IMR-90 (cell line): ENCODE measurements around the gene TENM4. TPM values are rescaled to one million over a fixed set of nuclear protein-coding genes. Genes with fewer than 3 reads are reported as not detected.

Source experiments
- ATAC-seq: fragments of 200-7000 bp; cut with Tn5 transposase; 2 replicates; pipeline ENCODE4 v1.9.1; 2020; ENCODE audit warnings: low read depth, mild to moderate bottlenecking, moderate library complexity
- BruUV-seq: library from RNA; stranded (reverse); fragments of 400-500 nt; replicated peaks from 2 replicates; lab custom pipeline; 2021; lab: Mats Ljungman, UMichigan
- CTCF ChIA-PET: fragments of 300-600 bp; formaldehyde crosslinking; extraction: SDS; loops from one replicate; lab custom pipeline; 2021; ENCODE audit warnings: antibody characterized with exemption; lab: Yijun Ruan, JAX
- POLR2A ChIA-PET: fragments of 300-600 bp; sonication (Branson Sonifier 250); formaldehyde crosslinking; loops from one replicate; lab custom pipeline; 2022; ENCODE audit warnings: antibody characterized with exemption; ENCODE audit not compliant: unreplicated experiment; lab: Charles Lee
- DNase-seq: peaks from one replicate; pipeline ENCODE4 v3.0.0; 2013
- H2AFZ ChIP-seq: replicated peaks from 2 replicates; pipeline ENCODE3; 2013; ENCODE audit warnings: low read length, mild to moderate bottlenecking; ENCODE audit not compliant: poor library complexity
- H2AK5ac ChIP-seq: 2 replicates; pipeline ENCODE4 v1.6.1; 2013; ENCODE audit warnings: low read depth, low read length, inconsistent platforms
- H2AK9ac ChIP-seq: replicated peaks from 2 replicates; pipeline ENCODE3; 2013; ENCODE audit warnings: mild to moderate bottlenecking, low read depth, low read length, moderate library complexity; ENCODE audit not compliant: poor library complexity
- H2BK120ac ChIP-seq: 2 replicates; pipeline ENCODE4 v1.6.1; 2013; ENCODE audit warnings: low read depth, low read length, inconsistent platforms
- H2BK15ac ChIP-seq: 3 replicates; pipeline ENCODE4 v1.6.1; 2013; ENCODE audit warnings: low read depth, low read length, inconsistent platforms
- H2BK20ac ChIP-seq: 2 replicates; pipeline ENCODE4 v1.6.1; 2013; ENCODE audit warnings: low read depth, mild to moderate bottlenecking, inconsistent platforms, low read length, moderate library complexity
- H2BK5ac ChIP-seq: 2 replicates; pipeline ENCODE4 v1.6.1; 2013; ENCODE audit warnings: mild to moderate bottlenecking, low read depth, low read length, inconsistent platforms; ENCODE audit not compliant: poor library complexity, severe bottlenecking
- H3K14ac ChIP-seq: replicated peaks from 2 replicates; pipeline ENCODE4 v1.6.1; 2013; ENCODE audit warnings: low read depth, low read length, inconsistent platforms
- H3K18ac ChIP-seq: 2 replicates; pipeline ENCODE4 v1.6.1; 2013; ENCODE audit warnings: low read depth, low read length, control low read depth
- H3K23ac ChIP-seq: 2 replicates; pipeline ENCODE4 v1.6.1; 2013; ENCODE audit warnings: low read depth, low read length, inconsistent platforms
- H3K27ac ChIP-seq: 2 replicates; pipeline ENCODE4 v1.5.1; 2013; ENCODE audit warnings: mild to moderate bottlenecking, control low read depth, low read length; ENCODE audit not compliant: insufficient read depth
- H3K27me3 ChIP-seq: 2 replicates; pipeline ENCODE4 v1.6.1; 2013; ENCODE audit warnings: low read length; ENCODE audit not compliant: control insufficient read depth, insufficient read depth
- H3K36me3 ChIP-seq: 2 replicates; pipeline ENCODE4 v1.6.1; 2013; ENCODE audit warnings: low read length, mixed read lengths; ENCODE audit not compliant: control insufficient read depth, insufficient read depth
- H3K4ac ChIP-seq: 2 replicates; pipeline ENCODE4 v1.6.1; 2013; ENCODE audit warnings: low read depth, low read length, inconsistent platforms
- H3K4me1 ChIP-seq: 2 replicates; pipeline ENCODE4 v1.6.1; 2013; ENCODE audit warnings: low read length, mixed read lengths; ENCODE audit not compliant: control insufficient read depth, insufficient read depth
- H3K4me2 ChIP-seq: 2 replicates; pipeline ENCODE4 v1.6.1; 2013; ENCODE audit warnings: low read depth, mild to moderate bottlenecking, control low read depth, low read length, moderate library complexity
- H3K4me3 ChIP-seq: 2 replicates; pipeline ENCODE4 v1.5.1; 2013; ENCODE audit warnings: low read depth, mild to moderate bottlenecking, control low read depth, low read length, moderate library complexity; ENCODE audit not compliant: insufficient read depth
- H3K56ac ChIP-seq: 2 replicates; pipeline ENCODE4 v1.6.1; 2013; ENCODE audit warnings: low read length, inconsistent platforms; ENCODE audit not compliant: insufficient read depth; ENCODE audit errors: extremely low read depth
- H3K79me1 ChIP-seq, 2 experiments: 2 replicates each; pipeline ENCODE4 v1.6.1; 2013; ENCODE audit warnings: low read length in 2 of 2, inconsistent platforms in 1 of 2, low read depth in 1 of 2
- H3K9ac ChIP-seq: 2 replicates; pipeline ENCODE4 v1.6.1; 2013; ENCODE audit warnings: low read depth, low read length, control low read depth
- H3K9me1 ChIP-seq: 2 replicates; pipeline ENCODE4 v1.6.1; 2013; ENCODE audit warnings: low read length, inconsistent platforms; ENCODE audit not compliant: insufficient read depth
- H3K9me3 ChIP-seq: 2 replicates; pipeline ENCODE4 v1.6.1; 2013; ENCODE audit warnings: low read length; ENCODE audit not compliant: control insufficient read depth, insufficient read depth
- H4K20me1 ChIP-seq: 2 replicates; pipeline ENCODE4 v1.6.1; 2013; ENCODE audit warnings: low read length, inconsistent platforms; ENCODE audit not compliant: insufficient read depth
- H4K5ac ChIP-seq: 2 replicates; pipeline ENCODE4 v1.6.1; 2013; ENCODE audit warnings: mild to moderate bottlenecking, low read depth, low read length, control low read depth
- H4K8ac ChIP-seq, 2 experiments: 2 replicates each; pipeline ENCODE4 v1.6.1; 2013; ENCODE audit warnings: low read depth in 2 of 2, low read length in 2 of 2, control low read depth in 1 of 2, inconsistent platforms in 1 of 2
- H4K91ac ChIP-seq: 2 replicates; pipeline ENCODE4 v1.6.1; 2013; ENCODE audit warnings: low read depth, low read length, inconsistent platforms; ENCODE audit not compliant: insufficient read depth
- CHD1 ChIP-seq: IDR thresholded peaks from 2 replicates; pipeline ENCODE4 v1.6.1; 2012; ENCODE audit warnings: low read depth, low read length, improper control_type of control experiment
- FOS ChIP-seq: fragments of 150-350 bp; IDR thresholded peaks from 2 replicates; pipeline ENCODE4 v1.6.1; 2016; ENCODE audit warnings: low read depth, low read length
- MAFK ChIP-seq: IDR thresholded peaks from 2 replicates; pipeline ENCODE4 v1.6.1; 2012; ENCODE audit warnings: low read depth, low read length, improper control_type of control experiment
- MXI1 ChIP-seq: IDR thresholded peaks from 2 replicates; pipeline ENCODE4 v1.6.1; 2012; ENCODE audit warnings: low read depth, mild to moderate bottlenecking, low read length, moderate library complexity, borderline replicate concordance
- NFE2L2 ChIP-seq: fragments of 150-350 bp; IDR thresholded peaks from 2 replicates; pipeline ENCODE4 v1.6.1; 2016; ENCODE audit warnings: low read depth, mild to moderate bottlenecking, low read length
- RFX5 ChIP-seq: IDR thresholded peaks from 2 replicates; pipeline ENCODE4 v1.8.0; 2012; ENCODE audit warnings: low read depth, mild to moderate bottlenecking, low read length, moderate library complexity
- WGBS, 2 experiments: methylation state at CpG; one replicate each; pipeline versions ENCODE4 v1.1.5 to v1.1.7; 2013; ENCODE audit warnings: missing lambda C conversion rate in 2 of 2; ENCODE audit not compliant: insufficient read length in 1 of 2; ENCODE audit errors: extremely low coverage in 2 of 2; 5-methylcytosine and 5-hydroxymethylcytosine counted together
- dilution Hi-C: fragments of 300-500 bp; cut with HindIII; formaldehyde crosslinking; loops from one replicate; pipeline ENCODE4 v1.14.3; 2018; ENCODE audit warnings: low sequenced_read_pairs; ENCODE audit not compliant: unreplicated experiment
- in situ Hi-C: fragments of 300-500 bp; cut with MboI; formaldehyde crosslinking; loops from 3 replicates; pipeline ENCODE4 v1.14.3; 2019; ENCODE audit warnings: low sequenced_read_pairs, inconsistent platforms, mixed read lengths
- intact Hi-C: fragments of 100-400 bp; cut with micrococcal nuclease; formaldehyde crosslinking; loops from 2 replicates; pipeline ENCODE4 v1.10.0; 2022
- polyA plus RNA-seq, 3 experiments: library from polyadenylated mRNA; depleted of rRNA; stranded (reverse); fragments of >200 nt; gene quantifications; 2 replicates each; pipeline ENCODE4 v1.2.3, GENCODE V29; 2012; ENCODE audit warnings: low replicate concordance in 1 of 3
- total RNA-seq: library from RNA; depleted of rRNA; stranded (reverse); fragments of >200 nt; gene quantifications from 2 replicates; pipeline ENCODE4 v1.2.3, GENCODE V29; 2012
- TF ChIP-seq, protein P1 (sequence below): fragments of 150-350 bp; IDR thresholded peaks from 2 replicates; pipeline ENCODE4 v1.6.1; 2017; ENCODE audit warnings: mild to moderate bottlenecking, antibody characterized with exemption, low read length, low read depth
- TF ChIP-seq, protein P2 (sequence below): conservative IDR thresholded peaks from 2 replicates; pipeline ENCODE4 v1.5.1; 2012; ENCODE audit warnings: mild to moderate bottlenecking, low read depth, low read length, improper control_type of control experiment
- TF ChIP-seq, protein P3 (sequence below): fragments of 150-350 bp; IDR thresholded peaks from 2 replicates; pipeline ENCODE4 v1.6.1; 2016; ENCODE audit warnings: low read depth, mild to moderate bottlenecking, low read length, moderate library complexity, borderline replicate concordance

Gene TENM4
- total and polyA plus RNA-seq, 2 of the 4 experiments (the other 2 are of a cell fraction): 7.4 to 9.0 TPM

GRCh38 chr11:79329561-79329960 lies 111.3 kb downstream of the TENM4 start:
- H3K27me3 ChIP-seq: no peaks in the 10 kb centered on the region
- H2AK9ac ChIP-seq: no peak overlapping the region
- H3K79me1 ChIP-seq: no peaks in the 10 kb centered on the region
- TF ChIP-seq, protein P1, sequence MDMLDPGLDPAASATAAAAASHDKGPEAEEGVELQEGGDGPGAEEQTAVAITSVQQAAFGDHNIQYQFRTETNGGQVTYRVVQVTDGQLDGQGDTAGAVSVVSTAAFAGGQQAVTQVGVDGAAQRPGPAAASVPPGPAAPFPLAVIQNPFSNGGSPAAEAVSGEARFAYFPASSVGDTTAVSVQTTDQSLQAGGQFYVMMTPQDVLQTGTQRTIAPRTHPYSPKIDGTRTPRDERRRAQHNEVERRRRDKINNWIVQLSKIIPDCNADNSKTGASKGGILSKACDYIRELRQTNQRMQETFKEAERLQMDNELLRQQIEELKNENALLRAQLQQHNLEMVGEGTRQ: no peak
- TF ChIP-seq MAFK (no peak), RFX5 (no peak), MXI1 (no peak), FOS (no peak), NFE2L2 (no peak), CHD1 (no peak)
- TF ChIP-seq, protein P2, sequence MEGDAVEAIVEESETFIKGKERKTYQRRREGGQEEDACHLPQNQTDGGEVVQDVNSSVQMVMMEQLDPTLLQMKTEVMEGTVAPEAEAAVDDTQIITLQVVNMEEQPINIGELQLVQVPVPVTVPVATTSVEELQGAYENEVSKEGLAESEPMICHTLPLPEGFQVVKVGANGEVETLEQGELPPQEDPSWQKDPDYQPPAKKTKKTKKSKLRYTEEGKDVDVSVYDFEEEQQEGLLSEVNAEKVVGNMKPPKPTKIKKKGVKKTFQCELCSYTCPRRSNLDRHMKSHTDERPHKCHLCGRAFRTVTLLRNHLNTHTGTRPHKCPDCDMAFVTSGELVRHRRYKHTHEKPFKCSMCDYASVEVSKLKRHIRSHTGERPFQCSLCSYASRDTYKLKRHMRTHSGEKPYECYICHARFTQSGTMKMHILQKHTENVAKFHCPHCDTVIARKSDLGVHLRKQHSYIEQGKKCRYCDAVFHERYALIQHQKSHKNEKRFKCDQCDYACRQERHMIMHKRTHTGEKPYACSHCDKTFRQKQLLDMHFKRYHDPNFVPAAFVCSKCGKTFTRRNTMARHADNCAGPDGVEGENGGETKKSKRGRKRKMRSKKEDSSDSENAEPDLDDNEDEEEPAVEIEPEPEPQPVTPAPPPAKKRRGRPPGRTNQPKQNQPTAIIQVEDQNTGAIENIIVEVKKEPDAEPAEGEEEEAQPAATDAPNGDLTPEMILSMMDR: no peak
- TF ChIP-seq, protein P3, sequence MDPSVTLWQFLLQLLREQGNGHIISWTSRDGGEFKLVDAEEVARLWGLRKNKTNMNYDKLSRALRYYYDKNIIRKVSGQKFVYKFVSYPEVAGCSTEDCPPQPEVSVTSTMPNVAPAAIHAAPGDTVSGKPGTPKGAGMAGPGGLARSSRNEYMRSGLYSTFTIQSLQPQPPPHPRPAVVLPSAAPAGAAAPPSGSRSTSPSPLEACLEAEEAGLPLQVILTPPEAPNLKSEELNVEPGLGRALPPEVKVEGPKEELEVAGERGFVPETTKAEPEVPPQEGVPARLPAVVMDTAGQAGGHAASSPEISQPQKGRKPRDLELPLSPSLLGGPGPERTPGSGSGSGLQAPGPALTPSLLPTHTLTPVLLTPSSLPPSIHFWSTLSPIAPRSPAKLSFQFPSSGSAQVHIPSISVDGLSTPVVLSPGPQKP: no peak
- no peak overlapping the region for H2AFZ ChIP-seq
- CTCF ChIA-PET: no interaction called here
- H4K91ac ChIP-seq: no peak overlapping the region
- H3K4ac ChIP-seq: no peak overlapping the region
- no peaks in the 10 kb centered on the region; the same call in 1 of the 2 replicates for H3K36me3 ChIP-seq
- H3K9me1 ChIP-seq: no peaks in the 10 kb centered on the region
- no peak for DNase-seq
- no TSS peak for BruUV-seq
- intact Hi-C loops: no loop called here
- H2BK15ac ChIP-seq: no peak overlapping the region
- no peak overlapping the region for H3K23ac ChIP-seq
- H2BK5ac ChIP-seq: no peak overlapping the region
- no peak overlapping the region for H3K14ac ChIP-seq
- WGBS, 2 experiments: 94% methylated on average over 2 of the region's 6 CpGs; no CpG with 5 or more reads in 1 of the 2 experiments
- H3K9me3 ChIP-seq: no peaks in the 10 kb centered on the region
- no peak overlapping the region for H3K18ac ChIP-seq
- no peak overlapping the region for H3K9ac ChIP-seq
- dilution Hi-C loops: no loop called here
- no peak overlapping the region for H3K56ac ChIP-seq
- H3K27ac ChIP-seq: no peak overlapping the region
- H4K5ac ChIP-seq: no peak overlapping the region
- H2BK20ac ChIP-seq: no peak overlapping the region
- no peak overlapping the region for H3K4me2 ChIP-seq
- no peaks in the 10 kb centered on the region; the same call in 1 of the 2 replicates for H3K4me1 ChIP-seq
- no peak for ATAC-seq
- no peak overlapping the region for H3K4me3 ChIP-seq
- H2BK120ac ChIP-seq: no peak overlapping the region
- H4K8ac ChIP-seq: no peak overlapping the region
- H2AK5ac ChIP-seq: no peak overlapping the region
- H4K20me1 ChIP-seq: no peaks in the 10 kb centered on the region; the same call in 1 of the 2 replicates
- in situ Hi-C loops: no loop called here
- POLR2A ChIA-PET: no interaction called here
